HG03520 (cell line): ENCODE data around the gene HNRNPA3.
"Not testable (repeated sequence)": the region's sequence is repeated elsewhere in the genome, so short reads cannot be mapped to it uniquely, and the experiment has no call there.

Source experiments
- ATAC-seq: cut with Tn5 transposase; IDR thresholded peaks from one replicate; pipeline ENCODE4 v1.9.1; 2021; ENCODE audit warnings: mild to moderate bottlenecking, moderate library complexity; ENCODE audit not compliant: unreplicated experiment

HNRNPA3 gene

GRCh38 chr2:177232098-177232704 is 19.6 kb downstream of the HNRNPA3 start:
- ATAC-seq = no peak

- ATAC-seq = no peak
Observed at GRCh38 chr2:177234267-177234666, 21.7 kb downstream of the HNRNPA3 start.

GRCh38 chr2:177235855-177236437 is 23.4 kb downstream of the HNRNPA3 start:
- no peak for ATAC-seq

- ATAC-seq = no peak
Observed at GRCh38 chr2:177237932-177238331, 25.3 kb downstream of the HNRNPA3 start.

- ATAC-seq = no peak
Observed at GRCh38 chr2:177239053-177239452, 26.5 kb downstream of the HNRNPA3 start.

GRCh38 chr2:177239932-177240630 is 27.5 kb downstream of the HNRNPA3 start:
- peak; percentile 54 for ATAC-seq

GRCh38 chr2:177241711-177242120 is 29.1 kb downstream of the HNRNPA3 start:
- ATAC-seq = no peak

GRCh38 chr2:177242121-177242987 is 29.8 kb downstream of the HNRNPA3 start:
- ATAC-seq = no peak

- ATAC-seq = no peak
Observed at GRCh38 chr2:177243073-177243472, 30.5 kb downstream of the HNRNPA3 start.

GRCh38 chr2:177243476-177243875 is 30.9 kb downstream of the HNRNPA3 start:
- no peak for ATAC-seq

- no peak for ATAC-seq
Observed at GRCh38 chr2:177244244-177244771, 31.7 kb downstream of the HNRNPA3 start.

- ATAC-seq = no peak
Observed at GRCh38 chr2:177245010-177245422, 32.4 kb downstream of the HNRNPA3 start.

- ATAC-seq = no peak
Observed at GRCh38 chr2:177246000-177246399, 33.4 kb downstream of the HNRNPA3 start.

GRCh38 chr2:177246523-177247030 is 34.0 kb downstream of the HNRNPA3 start:
- ATAC-seq = not testable (repeated sequence)

GRCh38 chr2:177247693-177248262 is 35.2 kb downstream of the HNRNPA3 start:
- no peak for ATAC-seq

- no peak for ATAC-seq
Observed at GRCh38 chr2:177249038-177249437, 36.4 kb downstream of the HNRNPA3 start.

- ATAC-seq = no peak
Observed at GRCh38 chr2:177250461-177250860, 37.9 kb downstream of the HNRNPA3 start.

GRCh38 chr2:177251165-177251542 is 38.6 kb downstream of the HNRNPA3 start:
- ATAC-seq = no peak

- ATAC-seq = no peak
Observed at GRCh38 chr2:177252808-177253531, 40.4 kb downstream of the HNRNPA3 start.

- ATAC-seq = no peak
Observed at GRCh38 chr2:177253704-177254103, 41.1 kb downstream of the HNRNPA3 start.
